NB4 (cell line): Measurements from ENCODE around the gene WDR87.
"Not testable (repeated sequence)": the region's sequence is repeated elsewhere in the genome, so short reads cannot be mapped to it uniquely, and the experiment has no call there.

Source experiments
- DNase-seq: peaks from one replicate; pipeline ENCODE4 v3.0.0; 2010; ENCODE audit warnings: low read depth
- H3K4me3 ChIP-seq: one replicate; pipeline ENCODE4 v1.5.1; 2011; ENCODE audit warnings: mild to moderate bottlenecking, low read depth, low read length, moderate library complexity
- MYC ChIP-seq: IDR thresholded peaks from 2 replicates; pipeline ENCODE4 v1.6.1; 2011; ENCODE audit warnings: low read depth, low read length
- POLR2A ChIP-seq: IDR thresholded peaks from 2 replicates; pipeline ENCODE4 v1.6.1; 2011; ENCODE audit warnings: mild to moderate bottlenecking; ENCODE audit not compliant: insufficient read length; ENCODE audit errors: extremely low read depth
- TF ChIP-seq, protein P1 (sequence below): IDR thresholded peaks from one replicate; pipeline ENCODE4 v1.5.1; 2012; ENCODE audit warnings: low read depth, low read length
- TF ChIP-seq, protein P2 (sequence below): IDR thresholded peaks from 2 replicates; pipeline ENCODE4 v1.6.1; 2011; ENCODE audit warnings: low read depth, low read length

The WDR87 gene

DNA sequence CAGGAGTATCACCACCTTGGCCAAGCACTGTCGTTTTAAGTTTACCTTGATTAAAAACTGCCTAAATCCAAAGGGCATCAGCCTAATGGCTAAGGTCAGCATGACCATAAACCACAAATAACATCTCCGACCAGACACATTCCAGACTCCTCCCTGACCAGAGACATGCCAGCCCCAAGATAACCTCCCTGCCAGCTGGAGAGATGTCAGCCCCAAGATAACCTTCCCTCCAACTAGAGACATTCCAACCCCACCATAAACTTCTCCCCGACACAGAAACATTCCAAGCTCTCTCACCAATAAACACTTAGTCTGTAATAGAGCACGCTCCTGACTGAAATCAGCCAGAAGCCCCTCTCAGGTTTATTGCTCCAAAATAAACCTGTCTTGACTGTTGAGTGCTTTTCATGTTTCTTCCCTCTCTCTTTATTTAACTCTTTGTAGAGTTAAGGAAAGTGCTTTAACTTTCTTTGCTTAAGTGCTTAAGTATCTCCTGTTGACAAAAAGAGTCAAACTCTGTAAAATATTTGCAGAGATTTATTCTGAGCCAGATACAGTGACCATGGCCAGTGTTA is 36.5 kb downstream of the WDR87 start:
- TF ChIP-seq, protein P1, sequence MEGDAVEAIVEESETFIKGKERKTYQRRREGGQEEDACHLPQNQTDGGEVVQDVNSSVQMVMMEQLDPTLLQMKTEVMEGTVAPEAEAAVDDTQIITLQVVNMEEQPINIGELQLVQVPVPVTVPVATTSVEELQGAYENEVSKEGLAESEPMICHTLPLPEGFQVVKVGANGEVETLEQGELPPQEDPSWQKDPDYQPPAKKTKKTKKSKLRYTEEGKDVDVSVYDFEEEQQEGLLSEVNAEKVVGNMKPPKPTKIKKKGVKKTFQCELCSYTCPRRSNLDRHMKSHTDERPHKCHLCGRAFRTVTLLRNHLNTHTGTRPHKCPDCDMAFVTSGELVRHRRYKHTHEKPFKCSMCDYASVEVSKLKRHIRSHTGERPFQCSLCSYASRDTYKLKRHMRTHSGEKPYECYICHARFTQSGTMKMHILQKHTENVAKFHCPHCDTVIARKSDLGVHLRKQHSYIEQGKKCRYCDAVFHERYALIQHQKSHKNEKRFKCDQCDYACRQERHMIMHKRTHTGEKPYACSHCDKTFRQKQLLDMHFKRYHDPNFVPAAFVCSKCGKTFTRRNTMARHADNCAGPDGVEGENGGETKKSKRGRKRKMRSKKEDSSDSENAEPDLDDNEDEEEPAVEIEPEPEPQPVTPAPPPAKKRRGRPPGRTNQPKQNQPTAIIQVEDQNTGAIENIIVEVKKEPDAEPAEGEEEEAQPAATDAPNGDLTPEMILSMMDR, result no peak
- TF ChIP-seq POLR2A (no peak), MYC (no peak)
- TF ChIP-seq, protein P2, sequence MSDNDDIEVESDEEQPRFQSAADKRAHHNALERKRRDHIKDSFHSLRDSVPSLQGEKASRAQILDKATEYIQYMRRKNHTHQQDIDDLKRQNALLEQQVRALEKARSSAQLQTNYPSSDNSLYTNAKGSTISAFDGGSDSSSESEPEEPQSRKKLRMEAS, result no peak
- no peak for DNase-seq
- H3K4me3 ChIP-seq, result no peak overlapping the region

DNA sequence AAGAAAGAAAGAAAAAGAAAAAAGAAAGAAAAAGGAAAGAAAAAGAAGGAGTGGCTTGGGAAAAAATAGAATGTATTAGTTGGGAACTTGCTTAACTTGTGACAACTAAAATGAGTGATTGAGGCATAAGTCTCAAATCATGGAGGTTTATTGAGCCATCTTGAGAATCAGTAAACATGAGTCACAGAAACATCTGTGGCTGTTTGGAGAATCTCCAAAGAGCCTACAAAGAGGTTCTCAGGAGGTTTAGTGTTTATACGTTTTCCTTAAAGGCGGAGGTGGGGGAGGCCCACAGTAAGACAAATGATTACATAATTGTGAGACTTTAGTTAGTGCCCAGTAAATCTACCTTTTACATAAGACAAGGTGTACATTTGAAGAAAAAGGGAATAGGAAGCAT is 38.6 kb downstream of the WDR87 start:
- DNase-seq, result no peak
- no peak for TF ChIP-seq MYC
- TF ChIP-seq, protein P1, result no peak
- TF ChIP-seq POLR2A, result no peak
- TF ChIP-seq, protein P2, result no peak
- H3K4me3 ChIP-seq, result no peak overlapping the region

DNA sequence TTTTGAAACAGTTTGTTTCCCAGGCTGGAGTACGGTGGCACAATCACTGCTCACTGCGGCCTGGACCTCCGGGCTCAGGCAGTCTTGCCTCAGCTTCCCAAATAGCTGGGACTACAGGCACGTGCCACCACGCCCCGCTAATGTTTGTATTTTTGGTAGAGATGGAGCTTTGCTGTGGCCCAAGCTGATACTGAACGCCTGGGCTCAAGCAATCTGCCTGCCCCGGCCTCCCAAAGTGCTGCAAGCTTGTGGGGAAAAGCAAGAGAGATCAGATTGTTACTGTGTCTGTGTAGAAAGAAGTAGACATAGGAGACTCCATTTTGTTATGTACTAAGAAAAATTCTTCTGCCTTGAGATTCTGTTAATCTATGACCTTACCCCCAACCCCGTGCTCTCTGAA is 40.5 kb downstream of the WDR87 start:
- H3K4me3 ChIP-seq, DNase-seq: not testable (repeated sequence)

DNA sequence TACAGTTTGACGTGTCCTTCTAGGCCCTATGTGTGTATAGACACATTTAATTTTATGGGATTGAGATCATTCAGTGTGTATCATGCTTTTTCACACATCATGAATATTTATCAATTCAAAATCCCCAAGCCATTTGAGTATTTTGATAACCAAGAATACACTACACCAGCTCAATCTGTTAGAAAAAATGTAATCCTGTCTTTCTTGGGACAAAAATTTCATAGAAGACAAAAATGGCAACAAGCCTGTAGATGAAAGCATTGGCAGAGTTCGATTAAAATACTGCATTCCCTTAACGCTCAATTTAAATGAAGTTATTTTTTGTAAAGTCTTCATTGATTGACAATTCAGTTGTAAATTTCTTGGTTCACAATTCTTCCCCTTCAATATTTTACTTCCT is 41.9 kb downstream of the WDR87 start:
- H3K4me3 ChIP-seq, result no peak overlapping the region
- DNase-seq, result no peak
- TF ChIP-seq, protein P1, result no peak
- TF ChIP-seq, protein P2, result no peak
- no peak for TF ChIP-seq MYC
- TF ChIP-seq POLR2A, result no peak

DNA sequence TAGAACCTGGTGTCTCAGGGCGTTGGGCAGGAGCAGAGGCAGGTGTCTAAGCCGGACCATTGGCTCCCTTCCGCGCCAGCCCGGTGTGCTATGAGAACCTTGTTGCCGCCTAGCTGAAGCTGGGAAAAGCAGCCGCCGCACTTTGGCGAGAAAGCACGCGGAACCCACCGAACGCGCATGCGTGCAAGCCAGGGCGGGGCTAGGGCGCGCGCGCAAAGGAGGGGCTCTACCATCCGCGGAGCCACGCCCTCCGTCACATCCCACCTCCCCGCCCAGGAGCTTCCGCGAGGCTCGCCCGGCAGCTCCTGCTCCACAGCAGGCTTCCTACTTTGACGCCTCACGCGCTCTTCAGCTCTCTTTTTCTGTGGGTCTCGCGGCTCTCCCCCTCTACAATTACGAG is 51.3 kb downstream of the WDR87 start:
- H3K4me3 ChIP-seq, result no peak overlapping the region
- no peak for DNase-seq
- TF ChIP-seq, protein P2, result no peak
- TF ChIP-seq, protein P1, result no peak
- TF ChIP-seq POLR2A (no peak), MYC (no peak)

DNA sequence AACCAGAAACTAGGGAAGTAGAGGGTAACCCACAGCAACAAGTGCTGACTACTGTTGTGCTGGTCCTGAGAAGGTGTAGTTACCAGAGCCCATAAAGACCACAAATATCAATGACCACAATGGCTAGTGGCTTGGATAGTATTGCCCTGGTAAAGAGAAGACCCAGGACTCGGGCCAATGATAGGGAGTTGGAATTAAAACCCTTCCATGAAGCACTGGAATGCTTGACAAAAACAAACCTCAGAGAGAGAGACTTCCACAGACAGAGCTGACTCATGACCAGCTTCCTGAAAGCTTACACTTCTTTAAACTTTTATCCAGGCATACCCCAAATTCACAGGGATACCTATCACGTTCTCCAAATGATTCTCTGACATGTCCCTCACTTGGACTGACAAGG is 60.5 kb downstream of the WDR87 start:
- TF ChIP-seq, protein P2, result no peak
- TF ChIP-seq, protein P1, result no peak
- no peak for TF ChIP-seq MYC
- no peak for TF ChIP-seq POLR2A

More for the DNA sequence above, 60.5 kb downstream of the WDR87 start:
- no peak overlapping the region for H3K4me3 ChIP-seq
- no peak for DNase-seq
